HG03457 (cell line): ENCODE measurements around the gene IFNGR1.

Experiments
- ATAC-seq: cut with Tn5 transposase; IDR thresholded peaks from one replicate; pipeline ENCODE4 v1.9.1; 2021; ENCODE audit warnings: moderate number of reproducible peaks; ENCODE audit not compliant: unreplicated experiment

IFNGR1 gene

DNA sequence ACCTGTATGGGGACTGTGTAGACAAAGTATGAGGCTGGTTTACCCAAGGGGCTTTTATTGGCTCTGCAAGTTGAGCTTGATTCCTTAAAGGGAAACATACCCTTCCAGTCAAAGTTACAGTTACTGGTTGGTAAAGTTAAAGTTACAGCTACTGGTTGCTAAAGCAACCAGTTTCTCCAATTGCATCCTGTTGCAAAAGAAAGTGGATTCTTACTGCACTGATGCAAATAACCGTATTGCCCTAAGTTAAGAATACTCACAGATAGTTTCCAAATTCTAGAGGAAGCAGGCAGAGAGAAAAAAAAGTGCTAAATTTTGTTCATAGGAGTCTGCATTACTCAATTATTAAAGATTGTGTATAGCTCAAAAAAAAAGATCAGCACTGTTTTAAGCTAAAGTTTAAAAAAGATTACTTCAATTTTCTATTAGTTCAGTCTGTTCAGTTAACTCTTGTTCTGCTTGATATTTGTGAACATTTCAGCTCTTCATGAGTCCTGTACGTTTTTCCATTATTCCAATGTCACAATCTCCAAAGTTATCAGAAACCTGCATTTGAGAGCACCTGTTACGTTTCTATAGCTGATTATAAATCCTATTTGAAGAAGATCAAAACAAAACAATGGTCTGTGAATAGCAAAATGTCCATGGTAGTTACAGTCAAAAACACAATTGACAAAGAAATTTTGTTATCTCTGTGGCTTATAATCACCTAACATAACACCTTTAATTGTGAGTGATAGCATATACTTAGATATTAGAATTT is 37.1 kb downstream of the IFNGR1 start:
- no peak for ATAC-seq

DNA sequence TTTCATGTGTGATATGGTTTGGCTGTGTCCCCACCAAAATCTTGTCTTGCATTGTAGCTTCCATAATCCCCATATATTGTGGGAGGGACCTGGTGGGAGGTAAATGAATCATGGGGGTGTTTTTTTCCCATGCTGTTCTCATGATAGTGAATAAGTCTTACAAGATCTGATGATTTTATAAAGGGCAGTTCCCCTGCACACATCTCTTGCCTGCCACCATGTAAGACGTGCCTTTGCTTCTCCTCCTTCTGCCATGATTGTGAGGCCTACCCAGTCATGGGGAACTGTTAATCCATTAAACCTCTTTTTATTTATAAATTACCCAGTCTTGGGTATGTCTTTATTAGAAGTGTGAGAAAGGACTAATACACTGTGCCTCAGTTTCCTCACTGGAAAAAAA is 41.6 kb downstream of the IFNGR1 start:
- no peak for ATAC-seq

DNA sequence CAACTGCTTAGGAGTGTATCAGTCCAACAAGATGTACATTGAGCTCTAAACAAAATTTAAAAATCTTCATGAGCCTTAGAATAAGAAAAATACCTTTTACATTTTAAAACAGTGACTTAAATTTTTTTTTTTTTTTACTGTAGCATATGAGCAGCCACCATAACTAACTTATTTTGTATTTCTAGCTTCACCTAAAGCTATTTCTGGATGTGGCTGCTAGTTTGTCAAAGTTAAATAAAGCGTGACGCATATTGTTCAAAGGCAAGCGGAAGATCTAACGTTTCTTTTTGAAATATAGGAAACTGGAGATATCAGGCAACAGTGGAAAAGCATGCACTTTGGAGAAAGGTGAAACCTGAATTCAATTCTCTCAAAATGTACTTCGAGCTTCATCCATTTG is 42.5 kb downstream of the IFNGR1 start:
- no peak for ATAC-seq

DNA sequence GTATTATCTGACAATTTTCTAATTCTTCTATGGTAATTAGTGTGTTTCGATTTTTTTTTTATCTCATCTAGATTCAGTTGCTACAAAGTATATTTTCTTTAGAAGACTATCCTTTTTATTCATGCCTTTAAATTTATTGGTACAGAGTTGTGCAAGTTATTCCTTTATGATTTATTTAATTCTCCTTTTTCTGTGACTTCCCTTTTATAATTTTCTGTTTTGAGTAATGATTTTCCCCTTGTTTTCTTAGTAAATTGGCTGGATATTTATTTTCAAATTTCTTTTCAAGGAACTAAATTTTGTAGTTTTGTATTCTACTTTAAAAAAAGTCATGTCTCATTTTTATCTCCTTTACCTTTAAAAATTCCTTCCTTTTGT is 43.3 kb downstream of the IFNGR1 start:
- ATAC-seq, result no peak

DNA sequence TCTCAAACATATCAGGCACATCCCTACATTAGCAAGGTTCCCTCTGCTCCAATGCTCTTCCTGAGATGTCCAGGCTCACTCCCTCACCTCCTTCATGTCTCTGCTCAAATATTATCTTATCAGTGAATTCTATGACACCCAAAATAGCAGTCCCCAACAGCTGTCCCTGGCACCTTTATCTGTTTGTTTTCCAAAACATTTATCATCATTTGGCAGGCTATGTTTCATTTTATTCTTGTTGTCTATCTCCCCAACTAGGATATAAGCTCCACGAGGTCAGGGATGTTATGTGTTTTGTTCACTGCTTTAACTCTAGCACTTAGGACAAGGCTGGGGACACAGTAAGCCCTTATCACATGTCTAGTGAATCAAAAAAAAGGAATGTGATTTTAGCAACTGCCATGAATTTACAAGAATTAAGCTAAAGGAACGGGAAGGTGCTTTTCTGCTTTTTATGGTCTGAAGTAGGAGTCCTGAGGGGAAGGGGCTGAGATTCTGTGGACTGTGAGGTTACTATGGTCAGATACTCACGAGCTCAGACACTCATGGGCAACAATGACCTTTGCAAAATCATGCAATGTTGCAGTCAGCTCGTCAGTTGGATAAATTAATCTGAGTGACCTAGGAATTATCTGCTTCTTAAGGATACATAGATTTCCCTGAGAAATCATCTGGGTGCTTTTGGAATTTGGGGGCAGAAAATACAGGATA is 43.9 kb downstream of the IFNGR1 start:
- ATAC-seq, result no peak

DNA sequence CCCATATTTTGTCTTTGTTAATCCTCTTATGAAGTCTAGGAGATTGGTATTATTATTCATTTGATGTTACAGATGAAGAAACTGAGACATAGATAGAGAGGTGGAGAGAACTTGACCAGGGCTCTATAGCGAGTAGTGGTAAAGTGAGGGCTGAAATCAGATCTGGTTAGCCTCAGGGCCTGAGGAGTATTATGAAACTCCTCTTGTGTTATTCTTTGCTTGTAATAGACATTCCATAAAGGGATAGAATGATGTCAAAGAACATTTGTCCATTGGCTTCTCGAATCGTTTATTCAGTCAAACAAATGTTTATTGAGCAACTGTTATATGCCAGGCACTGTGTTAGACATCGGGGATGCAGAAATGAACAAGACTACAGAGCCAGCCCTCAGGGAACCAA is 45.7 kb downstream of the IFNGR1 start, which contains the start of gene IL22RA2:
Gene IL22RA2, minus strand, starts transcription at position 144 of the 400 bp plus-strand sequence. CDS start 11,895 bp downstream, outside the sequence.
- ATAC-seq, result no peak

DNA sequence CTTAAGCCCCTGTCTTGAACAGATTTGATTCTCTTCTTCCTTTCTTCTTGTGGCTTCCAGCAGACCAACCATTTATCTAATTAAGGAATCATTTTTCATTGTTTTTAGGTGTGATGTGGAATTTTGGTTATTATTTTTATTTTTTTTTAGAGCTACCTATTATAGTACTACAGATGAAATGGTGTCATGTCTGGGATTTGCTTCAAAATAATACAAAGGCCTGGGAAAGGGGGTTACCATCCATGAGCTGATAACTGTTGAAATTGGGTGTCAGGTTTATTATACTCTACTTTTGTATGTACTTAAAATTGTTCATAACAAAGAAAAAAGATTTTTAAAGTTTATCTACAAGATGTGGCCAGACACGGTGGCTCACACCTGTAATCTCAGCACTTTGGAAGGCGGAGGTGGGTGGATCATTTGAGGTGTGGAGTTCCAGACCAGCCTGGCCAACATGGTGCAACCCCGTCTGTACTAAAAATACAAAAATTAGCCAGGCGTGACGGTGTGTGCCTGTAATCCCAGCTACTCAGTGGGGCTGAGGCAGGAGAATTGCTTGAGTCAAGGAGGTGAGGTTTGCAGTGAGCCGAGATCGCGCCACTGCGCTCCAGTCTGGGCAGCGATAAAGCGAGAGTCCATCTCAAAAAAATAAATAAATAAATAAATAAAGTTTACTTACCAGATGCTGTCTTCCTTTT is 46.3 kb downstream of the IFNGR1 start:
- no peak for ATAC-seq

DNA sequence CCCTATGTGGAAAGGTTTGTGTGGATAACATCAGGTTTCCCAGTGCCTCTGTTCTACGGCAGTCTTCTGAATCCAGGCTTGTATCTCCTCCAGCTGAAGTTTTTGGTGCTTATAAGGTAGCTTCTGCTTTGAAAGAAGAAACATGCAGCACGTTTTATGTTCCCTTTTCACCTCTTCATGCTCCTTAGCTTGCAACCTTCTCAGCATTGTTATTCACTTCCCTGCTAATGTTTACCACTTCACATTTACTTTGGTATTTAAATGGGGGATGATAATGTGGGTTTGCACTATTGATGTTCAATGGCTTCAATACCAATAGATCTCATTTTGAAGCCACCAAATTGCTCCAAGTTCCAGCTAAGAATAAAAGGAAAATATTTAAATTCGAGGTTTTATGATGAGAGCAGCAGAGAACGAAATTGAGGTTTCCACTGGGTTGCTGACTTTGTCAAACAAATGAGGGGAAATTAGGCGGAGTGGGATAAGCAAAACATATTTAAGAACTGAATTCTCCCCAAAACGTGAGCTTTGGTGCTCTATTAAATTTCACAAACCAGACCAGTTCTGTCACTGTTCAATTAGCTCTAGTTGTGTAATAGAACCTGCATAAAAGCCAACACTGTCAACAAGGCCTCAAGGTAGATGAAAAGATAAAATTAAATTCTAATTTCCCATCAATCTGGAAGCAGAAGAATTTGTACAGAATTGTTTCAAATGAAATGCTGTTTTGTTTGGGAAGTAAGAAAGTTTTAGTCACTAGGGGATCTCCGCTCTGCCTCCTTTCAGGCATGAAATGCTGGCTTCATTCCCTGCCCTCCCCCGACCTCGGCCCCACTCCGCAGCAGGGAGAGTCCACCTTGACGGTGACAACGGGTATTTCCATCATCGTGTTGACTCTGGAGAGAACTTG is 47.1 kb downstream of the IFNGR1 start:
- peak; percentile 50 for ATAC-seq

DNA sequence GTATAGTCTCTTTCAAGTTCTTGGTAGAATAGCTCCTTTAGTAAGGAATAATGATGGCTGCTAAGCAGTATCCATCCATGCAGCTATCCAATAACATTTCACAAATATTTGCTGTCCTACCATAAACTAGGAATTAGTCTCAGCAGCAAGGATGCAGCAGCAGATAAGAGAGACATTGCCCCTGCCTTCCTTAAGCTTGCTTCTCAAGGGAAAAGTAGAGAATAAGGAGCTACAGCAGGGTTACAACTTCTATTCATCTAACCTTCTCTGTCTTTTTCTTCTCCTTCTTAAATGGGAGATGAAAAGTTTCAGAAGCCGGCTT is 48.2 kb downstream of the IFNGR1 start:
- no peak for ATAC-seq

DNA sequence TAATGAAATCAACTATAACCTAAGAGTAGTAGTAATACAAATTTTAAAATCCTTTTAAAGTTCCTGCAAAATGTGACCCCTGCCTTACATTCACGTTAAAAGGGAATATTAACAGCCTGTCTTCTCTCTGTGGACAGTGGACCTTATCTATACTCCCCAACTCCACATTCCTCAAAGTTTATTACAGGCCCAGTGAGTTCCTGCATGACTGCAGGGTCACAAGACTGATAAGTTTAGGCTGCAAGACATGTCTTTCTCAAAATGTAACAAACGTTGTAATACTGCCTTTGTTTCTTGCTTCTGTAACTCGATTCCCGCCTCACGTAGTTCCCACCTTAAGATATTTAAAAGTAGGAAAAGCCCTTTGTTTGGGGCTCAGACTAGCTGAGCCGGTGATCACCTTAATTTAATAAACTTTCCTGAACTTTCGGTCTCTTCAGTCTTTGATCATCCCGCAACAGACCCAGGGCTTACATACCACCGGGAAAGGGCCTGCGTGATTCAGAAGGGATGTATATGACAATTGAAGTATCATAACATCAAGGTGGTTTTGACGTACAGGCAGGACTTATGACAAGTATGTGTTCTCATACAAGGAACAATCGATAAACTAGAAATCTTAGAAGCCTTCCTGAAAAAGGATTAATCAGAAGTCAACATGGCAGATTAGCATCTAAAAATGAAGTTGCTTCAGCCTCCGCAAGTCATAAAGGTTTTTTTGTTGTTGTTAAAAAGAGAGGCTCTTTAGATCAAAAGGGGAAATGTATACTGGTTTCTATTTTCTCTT is 48.7 kb downstream of the IFNGR1 start:
- no peak for ATAC-seq

DNA sequence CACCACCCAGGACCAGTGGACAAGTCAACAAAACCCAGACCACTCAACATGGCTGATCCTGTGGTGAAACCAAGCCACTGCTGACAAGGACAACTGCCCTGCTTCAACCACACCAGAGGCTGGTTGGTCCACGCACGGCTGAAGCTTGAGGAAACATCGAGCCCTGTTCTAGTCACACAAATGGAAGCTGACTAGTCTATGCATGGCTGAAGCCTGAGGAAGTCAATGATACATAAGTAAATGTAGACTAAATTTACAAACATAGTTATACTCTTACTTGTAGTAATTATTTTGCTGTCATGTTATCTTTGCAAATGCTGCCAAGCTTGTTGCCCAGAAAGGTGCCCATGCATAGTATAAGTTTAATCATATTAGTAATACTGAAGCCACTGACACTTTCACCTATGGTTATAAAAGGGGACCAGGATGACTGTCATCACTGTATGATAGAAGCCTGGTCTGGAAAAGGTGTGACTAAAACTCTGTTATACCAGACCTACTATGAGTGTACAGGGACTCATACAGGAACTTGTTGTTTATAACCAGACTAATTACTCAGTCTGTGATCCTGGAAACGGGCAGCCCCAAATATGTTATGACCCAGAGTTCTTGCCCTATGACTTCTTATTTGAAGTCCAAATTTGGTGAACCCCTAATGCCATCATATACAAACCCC is 51.3 kb downstream of the IFNGR1 start:
- no peak for ATAC-seq

DNA sequence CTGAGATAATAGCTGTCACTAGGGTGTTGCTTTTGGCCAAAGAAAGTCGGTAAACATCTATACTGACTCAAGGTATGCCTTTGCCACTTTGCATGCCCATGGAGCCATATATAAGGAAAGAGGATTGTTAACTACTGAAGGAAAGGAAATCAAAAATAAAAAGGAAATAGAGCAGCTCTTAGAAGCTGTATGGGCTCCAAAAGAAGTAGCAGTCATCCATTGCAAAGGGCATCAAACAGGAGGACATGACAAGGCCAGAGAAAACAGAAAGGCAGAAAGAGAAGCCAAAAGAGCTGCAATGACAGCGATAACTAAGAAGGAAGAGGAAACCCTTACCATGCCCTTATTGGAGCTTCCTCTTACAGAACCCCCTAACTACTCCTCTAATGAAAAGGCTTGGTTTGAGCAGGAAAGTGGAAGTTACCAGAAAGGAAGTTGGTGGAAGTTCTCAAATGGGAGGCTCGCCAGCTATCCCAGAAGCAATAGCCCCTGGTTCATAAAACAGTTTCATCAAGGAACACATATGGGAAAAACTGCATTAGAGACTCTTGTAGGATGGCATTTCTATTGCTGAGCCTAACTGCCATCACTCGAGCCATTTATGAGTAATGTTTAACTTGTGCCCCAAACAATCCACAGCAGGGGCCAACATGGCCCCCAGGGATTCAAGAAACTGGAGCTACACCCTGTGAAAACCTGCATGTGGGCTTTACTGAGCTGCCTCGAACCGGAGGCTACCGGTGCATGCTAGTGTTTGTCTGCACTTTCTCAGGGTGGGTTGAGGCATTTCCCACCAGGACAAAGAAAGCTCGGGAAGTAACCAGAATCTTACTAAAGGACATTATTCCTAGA is 52.7 kb downstream of the IFNGR1 start:
- no peak for ATAC-seq

DNA sequence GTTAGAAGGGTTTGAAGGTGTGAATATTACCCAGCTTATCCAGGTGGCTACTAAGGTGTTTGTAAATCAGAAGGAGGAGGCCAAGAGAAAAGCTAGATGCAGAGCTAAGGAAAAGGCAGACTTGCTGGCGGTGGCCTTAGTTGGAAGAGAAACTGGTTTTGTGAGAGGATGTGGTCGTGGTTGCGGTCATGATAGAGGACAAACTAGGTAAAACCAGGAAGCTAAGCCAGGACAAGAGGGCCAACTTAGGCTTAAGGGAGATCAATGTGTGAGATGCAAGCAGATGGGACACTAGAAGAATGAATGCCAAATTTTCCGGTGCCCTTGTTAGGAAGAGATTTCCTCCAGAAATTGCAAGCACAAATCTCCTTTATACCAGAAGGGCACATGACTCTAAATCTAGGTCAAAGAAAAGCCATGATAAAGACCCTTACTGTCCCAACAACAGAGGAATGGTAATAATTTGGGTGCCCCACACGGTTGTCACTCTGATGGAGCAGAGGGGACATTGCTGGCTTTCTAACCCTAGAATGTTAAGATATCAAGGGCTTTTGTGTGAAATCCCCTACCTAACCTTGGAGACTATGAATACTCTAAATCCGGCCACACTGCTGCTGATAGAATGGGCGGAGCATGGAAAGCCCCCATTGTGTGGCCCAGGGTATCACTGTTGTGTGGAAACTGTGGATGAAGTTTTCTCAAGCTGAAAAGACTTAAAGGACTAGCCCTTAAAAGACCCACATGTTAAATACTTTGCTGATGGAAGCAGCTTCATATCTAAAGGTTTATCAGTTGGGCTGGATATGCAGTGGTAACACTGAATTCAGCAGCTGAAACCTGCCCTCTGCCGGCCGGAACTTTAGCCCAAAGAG is 53.6 kb downstream of the IFNGR1 start:
- ATAC-seq, result peak; percentile 51

DNA sequence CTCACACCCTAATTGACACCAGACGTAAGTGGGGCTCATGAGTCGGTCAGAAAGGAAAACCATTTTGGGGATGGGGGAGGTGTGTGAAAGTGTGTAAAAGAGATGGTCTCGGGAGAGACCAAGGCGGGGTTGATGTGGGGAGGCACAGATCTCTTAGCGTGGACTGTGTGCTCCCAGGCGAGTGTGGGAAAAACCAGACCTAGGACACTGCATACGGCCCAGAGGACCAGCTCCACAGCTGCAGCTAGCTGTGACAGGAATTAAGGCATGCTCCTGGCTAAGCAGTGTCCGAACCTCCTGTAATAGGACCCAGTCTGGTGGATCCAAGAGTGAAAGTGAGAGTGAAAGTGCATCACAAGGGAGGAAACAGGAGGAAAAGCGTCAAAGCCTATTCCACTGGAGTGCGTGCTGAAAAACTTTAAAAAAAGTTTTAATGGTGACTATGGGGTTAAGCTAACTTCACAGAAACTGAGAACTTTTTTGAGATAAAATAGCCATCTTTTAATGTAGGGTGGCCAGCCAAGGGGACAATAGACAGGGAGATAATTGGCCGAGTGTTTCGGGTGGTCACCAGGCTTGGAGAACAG is 55.4 kb downstream of the IFNGR1 start:
- ATAC-seq, result no peak

DNA sequence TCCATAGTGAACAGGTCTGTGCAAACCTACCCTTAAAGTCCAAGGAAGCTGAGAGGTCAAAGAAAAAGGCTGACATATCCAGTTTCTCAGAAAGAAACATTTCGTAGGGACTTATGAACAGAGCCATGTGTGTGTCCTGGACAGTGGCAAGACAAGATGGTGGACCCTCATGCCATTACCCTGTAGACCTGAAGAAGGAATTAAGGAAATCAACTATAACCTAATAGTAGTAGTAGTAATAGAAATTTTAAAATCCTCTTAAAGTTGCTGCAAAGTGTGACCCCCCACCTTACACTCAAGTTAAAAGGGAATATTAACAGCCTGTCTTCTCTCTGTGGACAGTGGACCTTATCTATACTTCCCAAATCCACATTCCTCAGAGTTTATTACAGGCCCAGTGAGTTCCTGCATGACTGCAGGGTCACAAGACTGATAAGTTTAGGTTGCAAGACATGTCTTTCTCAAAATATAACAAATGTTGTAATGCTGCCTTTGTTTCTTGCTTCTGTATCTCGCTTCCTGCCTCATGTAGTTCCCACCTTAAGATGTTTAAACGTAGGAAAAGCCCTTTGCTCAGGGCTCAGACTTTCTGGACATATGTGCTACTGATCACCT is 56.4 kb downstream of the IFNGR1 start:
- ATAC-seq, result no peak

DNA sequence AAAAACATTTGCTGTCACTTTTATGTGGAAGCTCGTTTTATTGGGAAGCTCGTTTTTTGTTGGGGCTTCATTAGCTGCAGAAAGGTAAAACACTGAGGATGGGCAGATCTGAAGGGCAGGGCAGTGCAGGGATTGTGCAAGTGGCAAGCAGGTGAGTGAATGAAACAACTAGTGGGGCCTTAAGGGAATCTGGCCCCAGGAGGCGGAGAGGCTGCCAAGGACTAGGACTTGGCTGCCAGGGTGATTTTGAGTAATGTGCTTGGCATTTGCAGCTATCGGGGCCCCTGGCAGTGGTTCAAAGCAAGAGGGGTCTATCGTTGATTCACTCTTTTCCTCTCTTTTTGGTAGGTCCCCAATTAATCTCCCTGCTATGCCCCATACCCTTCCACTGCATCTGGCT is 57.2 kb downstream of the IFNGR1 start:
- ATAC-seq, result no peak

DNA sequence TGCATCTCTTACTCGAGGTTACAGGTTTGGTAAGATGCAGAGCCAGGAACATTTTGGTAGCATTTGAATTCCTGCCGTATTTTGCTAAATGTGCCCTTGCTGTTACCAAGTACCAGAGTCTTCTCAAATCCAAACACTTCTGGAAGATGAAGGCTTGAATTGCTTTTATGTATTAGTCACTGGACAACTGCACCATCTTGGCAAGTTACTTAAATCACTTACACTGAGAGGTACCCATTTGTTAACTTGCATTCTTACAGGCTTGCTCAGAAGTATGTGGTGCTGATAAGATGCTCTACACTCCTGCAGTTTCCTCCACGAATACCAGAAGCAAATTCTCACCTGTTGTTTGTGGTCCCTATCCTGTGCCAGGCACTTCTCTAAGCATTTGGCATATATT is 58.4 kb downstream of the IFNGR1 start:
- no peak for ATAC-seq
